Ishikawa (cell line): ENCODE measurements around the gene UPP2.

Experiments used
- EP300 ChIP-seq: IDR thresholded peaks from 2 replicates; pipeline ENCODE4 v1.6.1; 2012; ENCODE audit warnings: borderline replicate concordance
- RAD21 ChIP-seq: IDR thresholded peaks from 2 replicates; pipeline ENCODE4 v1.6.1; 2012; ENCODE audit warnings: low read depth
- TEAD4 ChIP-seq: IDR thresholded peaks from 2 replicates; pipeline ENCODE4 v1.6.1; 2012
- TF ChIP-seq, protein P1 (sequence below): IDR thresholded peaks from 2 replicates; pipeline ENCODE4 v1.6.1; 2012

DNA sequence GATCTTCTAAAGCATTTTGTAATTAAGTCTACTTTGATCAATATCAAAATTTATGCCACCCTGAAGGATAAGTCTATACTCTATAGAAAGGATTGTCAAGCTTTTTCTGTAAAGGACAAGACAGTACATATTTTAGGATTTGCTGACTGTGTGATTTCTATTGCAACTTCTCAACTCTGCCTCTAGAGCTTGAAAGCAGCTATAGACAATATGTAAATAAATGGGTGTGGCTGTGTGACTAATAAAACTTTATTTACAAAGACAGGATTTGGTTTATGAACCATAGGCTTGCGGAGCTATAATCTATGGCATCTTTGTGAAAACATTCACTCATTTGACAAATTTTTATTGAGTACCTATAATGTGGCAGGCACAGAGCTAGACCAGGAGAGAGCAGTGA, 18.4 kb downstream of the UPP2 start:
- TF ChIP-seq RAD21 (no peak), TEAD4 (no peak), EP300 (no peak)
- TF ChIP-seq, protein P1, sequence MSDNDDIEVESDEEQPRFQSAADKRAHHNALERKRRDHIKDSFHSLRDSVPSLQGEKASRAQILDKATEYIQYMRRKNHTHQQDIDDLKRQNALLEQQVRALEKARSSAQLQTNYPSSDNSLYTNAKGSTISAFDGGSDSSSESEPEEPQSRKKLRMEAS = no peak
